ENCODE results near the gene SERGEF. TPM values are rescaled to one million over a fixed set of nuclear protein-coding genes. Genes with fewer than 3 reads are reported as not detected.

SERGEF gene
- total RNA-seq, 1 donor from 2014 or later: 39.5 TPM

- H3K4me1 Mint-ChIP-seq (ENCODE audit: low read depth): no peaks in the 10 kb centered on the region
- H3K27ac Mint-ChIP-seq: no peak overlapping the region
- intact Hi-C loops (cut with micrococcal nuclease): no loop called here
- no peak for DNase-seq (ENCODE audit: low spot score)
- H3K9me3 Mint-ChIP-seq: no peaks in the 10 kb centered on the region
- H3K4me3 Mint-ChIP-seq (ENCODE audit: low read depth): no peak overlapping the region
- no peaks in the 10 kb centered on the region for H3K27me3 Mint-ChIP-seq (ENCODE audit: low read depth)
- no peaks in the 10 kb centered on the region for H3K36me3 Mint-ChIP-seq (ENCODE audit: low read depth)
Observed at GRCh38 chr11:17745023-17745772, 267.6 kb downstream of the SERGEF start.

GRCh38 chr11:17744151-17744940 lies 268.5 kb downstream of the SERGEF start:
- Mint-ChIP-seq H3K36me3 (ENCODE audit: low read depth) (no peaks in the 10 kb centered on the region), H3K4me3 (ENCODE audit: low read depth) (no peak overlapping the region), H3K9me3 (no peaks in the 10 kb centered on the region), H3K4me1 (ENCODE audit: low read depth) (no peaks in the 10 kb centered on the region), H3K27ac (no peak overlapping the region), H3K27me3 (ENCODE audit: low read depth) (no peaks in the 10 kb centered on the region)
- intact Hi-C loops (cut with micrococcal nuclease): no loop called here
- no peak for DNase-seq (ENCODE audit: low spot score)

DNA sequence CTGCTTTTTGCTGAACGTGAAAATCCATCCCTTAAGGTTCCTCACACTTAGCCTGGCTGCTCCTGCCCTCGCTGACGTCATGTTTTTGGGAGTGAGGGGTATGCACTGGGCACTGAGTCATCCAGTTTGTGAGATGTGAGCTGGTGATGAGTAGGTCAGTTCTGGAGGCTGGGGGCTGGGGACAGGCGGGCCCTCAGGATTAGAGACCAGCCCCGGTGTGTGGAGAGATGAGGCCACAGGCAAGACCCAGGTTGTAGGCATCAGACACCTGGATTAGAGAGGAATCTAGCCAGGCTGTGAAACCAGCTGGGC lies 269.1 kb downstream of the SERGEF start:
- Mint-ChIP-seq H3K9me3 (no peaks in the 10 kb centered on the region), H3K4me3 (ENCODE audit: low read depth) (no peak overlapping the region), H3K27me3 (ENCODE audit: low read depth) (no peaks in the 10 kb centered on the region), H3K4me1 (ENCODE audit: low read depth) (no peaks in the 10 kb centered on the region), H3K27ac (no peak overlapping the region), H3K36me3 (ENCODE audit: low read depth) (no peaks in the 10 kb centered on the region)
- DNase-seq (ENCODE audit: low spot score): no peak
- intact Hi-C loops (cut with micrococcal nuclease): no loop called here

DNA sequence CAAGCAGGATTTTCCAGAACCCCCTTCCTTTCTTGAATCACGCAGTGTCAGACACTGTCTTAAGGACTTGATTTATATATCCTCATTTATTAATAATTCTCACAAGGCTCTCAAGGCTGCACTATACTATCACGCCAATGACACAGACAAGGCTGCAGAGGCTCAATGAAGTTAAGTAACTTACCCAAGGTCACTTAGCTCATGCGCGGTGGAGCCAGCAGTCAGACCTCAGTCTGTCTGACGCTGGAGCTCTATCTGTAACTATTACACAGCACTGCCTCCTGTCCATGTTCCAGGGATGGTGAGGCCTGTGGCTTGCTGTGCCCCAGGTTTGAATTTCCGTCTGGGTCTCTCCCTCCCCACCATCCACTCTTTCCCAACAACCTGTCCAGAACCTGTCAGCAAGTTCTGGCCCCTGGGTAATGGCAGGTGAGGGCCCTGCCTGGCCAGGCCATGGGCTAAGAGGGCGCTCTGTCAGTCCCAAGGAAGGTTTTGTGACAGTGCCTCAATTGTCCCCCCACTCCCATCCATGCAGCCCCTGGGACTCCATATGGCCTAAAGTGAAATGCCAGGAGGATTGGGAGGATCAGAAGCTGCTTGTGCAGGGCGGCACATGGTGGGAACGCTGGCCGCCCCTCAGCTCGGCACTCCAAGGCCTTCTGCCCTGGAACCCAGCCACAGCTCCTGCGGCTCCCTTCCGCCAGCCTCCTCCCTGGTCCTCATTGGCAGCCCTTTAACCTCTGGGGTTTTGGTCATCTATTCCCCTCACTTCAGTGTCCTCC lies 269.6 kb downstream of the SERGEF start:
- no peaks in the 10 kb centered on the region for H3K36me3 Mint-ChIP-seq (ENCODE audit: low read depth)
- peaks cover 3% of the 10 kb centered on the region for H3K27me3 Mint-ChIP-seq (ENCODE audit: low read depth)
- H3K4me3 Mint-ChIP-seq (ENCODE audit: low read depth): no peak overlapping the region
- no peak for DNase-seq (ENCODE audit: low spot score)
- intact Hi-C loops (cut with micrococcal nuclease): no loop called here
- no peaks in the 10 kb centered on the region for H3K4me1 Mint-ChIP-seq (ENCODE audit: low read depth)
- H3K9me3 Mint-ChIP-seq: no peaks in the 10 kb centered on the region
- no peak overlapping the region for H3K27ac Mint-ChIP-seq

GRCh38 chr11:17742019-17742418 lies 270.8 kb downstream of the SERGEF start:
- Mint-ChIP-seq H3K4me3 (ENCODE audit: low read depth) (no peak overlapping the region), H3K4me1 (ENCODE audit: low read depth) (no peaks in the 10 kb centered on the region), H3K27me3 (ENCODE audit: low read depth) (peaks cover 8% of the 10 kb centered on the region), H3K27ac (no peak overlapping the region), H3K36me3 (ENCODE audit: low read depth) (no peaks in the 10 kb centered on the region), H3K9me3 (no peaks in the 10 kb centered on the region)
- DNase-seq (ENCODE audit: low spot score): no peak
- intact Hi-C loops (cut with micrococcal nuclease): no loop called here

DNA sequence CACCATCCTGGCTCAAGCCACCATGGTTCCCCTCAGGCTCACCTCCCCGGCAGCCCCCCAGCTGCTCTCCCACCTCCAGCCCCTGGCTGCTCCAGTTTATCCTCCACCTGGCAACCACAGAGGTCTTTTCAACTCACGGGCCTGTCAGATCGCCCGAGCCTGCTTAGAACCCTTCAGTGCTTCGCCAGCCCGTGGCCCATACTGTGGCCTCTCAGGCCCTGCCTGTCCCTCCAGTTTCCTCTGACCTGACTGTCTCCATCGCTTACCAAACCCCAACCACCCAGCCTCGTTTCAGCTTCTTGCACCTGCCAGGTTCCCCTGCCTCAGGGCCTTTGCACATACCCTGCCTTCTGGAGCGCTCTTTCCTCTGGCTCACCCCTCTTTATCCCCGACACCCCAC lies 271.4 kb downstream of the SERGEF start:
- H3K36me3 Mint-ChIP-seq (ENCODE audit: low read depth): no peaks in the 10 kb centered on the region
- H3K4me3 Mint-ChIP-seq (ENCODE audit: low read depth): no peak overlapping the region
- H3K27ac Mint-ChIP-seq: no peak overlapping the region
- intact Hi-C loops (cut with micrococcal nuclease): no loop called here
- no peaks in the 10 kb centered on the region for H3K4me1 Mint-ChIP-seq (ENCODE audit: low read depth)
- no peak for DNase-seq (ENCODE audit: low spot score)
- peaks cover 13% of the 10 kb centered on the region for H3K27me3 Mint-ChIP-seq (ENCODE audit: low read depth)
- H3K9me3 Mint-ChIP-seq: no peaks in the 10 kb centered on the region

- intact Hi-C loops (cut with micrococcal nuclease): no loop called here
- no peaks in the 10 kb centered on the region for H3K4me1 Mint-ChIP-seq (ENCODE audit: low read depth)
- H3K36me3 Mint-ChIP-seq (ENCODE audit: low read depth): no peaks in the 10 kb centered on the region
- H3K27ac Mint-ChIP-seq: no peak overlapping the region
- DNase-seq (ENCODE audit: low spot score): no peak
- no peaks in the 10 kb centered on the region for H3K9me3 Mint-ChIP-seq
- H3K4me3 Mint-ChIP-seq (ENCODE audit: low read depth): no peak overlapping the region
- peaks cover 18% of the 10 kb centered on the region for H3K27me3 Mint-ChIP-seq (ENCODE audit: low read depth)
Observed at GRCh38 chr11:17740649-17741235, 272.1 kb downstream of the SERGEF start.

- Mint-ChIP-seq H3K9me3 (no peaks in the 10 kb centered on the region), H3K27ac (no peak overlapping the region), H3K4me1 (ENCODE audit: low read depth) (no peaks in the 10 kb centered on the region), H3K27me3 (ENCODE audit: low read depth) (peaks cover 18% of the 10 kb centered on the region), H3K4me3 (ENCODE audit: low read depth) (no peak overlapping the region), H3K36me3 (ENCODE audit: low read depth) (no peaks in the 10 kb centered on the region)
- intact Hi-C loops (cut with micrococcal nuclease): loop anchor here (10.0 kb wide), 1 partner anchor 365 kb away; the partner anchor contains the start of gene SAAL1
- no peak for DNase-seq (ENCODE audit: low spot score)
Observed at GRCh38 chr11:17739945-17740338, 272.9 kb downstream of the SERGEF start.

DNA sequence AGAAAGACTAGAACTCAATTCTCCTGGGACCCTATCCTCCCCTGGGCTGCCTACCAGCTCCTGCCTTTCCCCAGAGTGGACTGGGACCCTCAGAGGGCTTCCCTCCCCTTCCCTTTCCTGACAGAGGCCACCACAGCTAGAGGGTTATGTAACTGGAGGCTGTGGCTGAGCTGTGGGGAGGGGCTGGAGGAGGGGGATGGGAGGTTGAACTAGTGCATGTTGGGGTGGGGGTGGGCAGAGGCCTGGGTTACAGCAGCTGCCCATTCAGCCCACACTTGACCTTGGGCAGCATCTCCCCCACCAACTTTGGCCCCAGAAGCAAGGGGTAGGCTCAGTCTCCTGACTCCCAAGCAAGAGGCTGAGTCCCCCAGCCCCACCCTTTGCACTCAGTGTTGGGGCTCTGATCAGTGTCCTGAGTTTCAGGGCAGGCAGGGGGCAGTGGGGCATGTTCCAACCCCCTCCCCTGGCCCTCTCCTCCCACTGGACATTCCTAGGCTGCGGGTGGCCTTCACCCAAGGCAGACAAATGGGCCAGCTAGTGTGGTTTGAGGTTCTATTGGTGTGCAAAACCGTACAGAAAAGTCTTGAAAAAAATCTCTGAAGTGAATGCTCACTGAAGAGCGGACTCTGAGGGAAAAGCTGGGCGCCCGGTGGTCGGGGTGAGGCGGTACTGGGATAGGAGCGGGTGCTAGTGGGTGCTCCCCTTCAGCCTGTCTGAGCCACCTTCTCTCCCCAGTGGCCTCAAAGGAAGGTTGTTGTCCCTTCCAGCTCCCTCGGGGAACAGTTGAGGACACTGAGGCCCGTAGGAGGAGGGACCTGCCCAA lies 274.5 kb downstream of the SERGEF start:
- intact Hi-C loops (cut with micrococcal nuclease): loop anchor here (10.0 kb wide), 1 partner anchor 366 kb away; the partner anchor contains the start of gene SAAL1
- no peaks in the 10 kb centered on the region for H3K9me3 Mint-ChIP-seq
- H3K27me3 Mint-ChIP-seq (ENCODE audit: low read depth): peaks cover 27% of the 10 kb centered on the region
- no peak overlapping the region for H3K27ac Mint-ChIP-seq
- H3K4me3 Mint-ChIP-seq (ENCODE audit: low read depth): no peak overlapping the region
- no peaks in the 10 kb centered on the region for H3K4me1 Mint-ChIP-seq (ENCODE audit: low read depth)
- H3K36me3 Mint-ChIP-seq (ENCODE audit: low read depth): no peaks in the 10 kb centered on the region
- no peak for DNase-seq (ENCODE audit: low spot score)

Other genes with a start within 250 kb of the SERGEF start
- 0.34 and 0.60 TPM in 2 replicates for gene TPH1, start 33.2 kb upstream of the SERGEF start, total RNA-seq
- 37.8 and 44.1 TPM in 2 replicates for gene SAAL1, start 93.0 kb upstream of the SERGEF start, total RNA-seq
- gene MRGPRX3, start 119.5 kb upstream of the SERGEF start, total RNA-seq: not detected in 2 replicates
- not detected in 2 replicates for gene MRGPRX4, start 159.8 kb upstream of the SERGEF start, total RNA-seq
- not detected in 2 replicates for gene SAA4, start 223.8 kb upstream of the SERGEF start, total RNA-seq
- gene SAA2, start 235.6 kb upstream of the SERGEF start, total RNA-seq: not detected in 2 replicates